ENCODE results near the gene B3GAT2. TPM values are rescaled to one million over a fixed set of nuclear protein-coding genes. Genes with fewer than 3 reads are reported as not detected.
A peak's percentile ranks its signal among the peaks of the same experiment; 100 is the strongest.

B3GAT2 gene, protein sequence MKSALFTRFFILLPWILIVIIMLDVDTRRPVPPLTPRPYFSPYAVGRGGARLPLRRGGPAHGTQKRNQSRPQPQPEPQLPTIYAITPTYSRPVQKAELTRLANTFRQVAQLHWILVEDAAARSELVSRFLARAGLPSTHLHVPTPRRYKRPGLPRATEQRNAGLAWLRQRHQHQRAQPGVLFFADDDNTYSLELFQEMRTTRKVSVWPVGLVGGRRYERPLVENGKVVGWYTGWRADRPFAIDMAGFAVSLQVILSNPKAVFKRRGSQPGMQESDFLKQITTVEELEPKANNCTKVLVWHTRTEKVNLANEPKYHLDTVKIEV
- total RNA-seq (2014; rRNA removed) (not detected in 2 replicates), Bru-seq, nascent RNA (percentile 2 among the genes with signal in this experiment), BruChase-seq, experiment 1, labeled RNA remaining after a 6-hour chase (not detected), BruChase-seq, experiment 2, labeled RNA remaining after a 2-hour chase (percentile 1 among the genes with signal in this experiment)
- long read RNA-seq, partial matches to known transcripts: 0 of 1 reads
- long read RNA-seq, other reads (novel, unspliced or antisense): 1 of 1 reads

DNA sequence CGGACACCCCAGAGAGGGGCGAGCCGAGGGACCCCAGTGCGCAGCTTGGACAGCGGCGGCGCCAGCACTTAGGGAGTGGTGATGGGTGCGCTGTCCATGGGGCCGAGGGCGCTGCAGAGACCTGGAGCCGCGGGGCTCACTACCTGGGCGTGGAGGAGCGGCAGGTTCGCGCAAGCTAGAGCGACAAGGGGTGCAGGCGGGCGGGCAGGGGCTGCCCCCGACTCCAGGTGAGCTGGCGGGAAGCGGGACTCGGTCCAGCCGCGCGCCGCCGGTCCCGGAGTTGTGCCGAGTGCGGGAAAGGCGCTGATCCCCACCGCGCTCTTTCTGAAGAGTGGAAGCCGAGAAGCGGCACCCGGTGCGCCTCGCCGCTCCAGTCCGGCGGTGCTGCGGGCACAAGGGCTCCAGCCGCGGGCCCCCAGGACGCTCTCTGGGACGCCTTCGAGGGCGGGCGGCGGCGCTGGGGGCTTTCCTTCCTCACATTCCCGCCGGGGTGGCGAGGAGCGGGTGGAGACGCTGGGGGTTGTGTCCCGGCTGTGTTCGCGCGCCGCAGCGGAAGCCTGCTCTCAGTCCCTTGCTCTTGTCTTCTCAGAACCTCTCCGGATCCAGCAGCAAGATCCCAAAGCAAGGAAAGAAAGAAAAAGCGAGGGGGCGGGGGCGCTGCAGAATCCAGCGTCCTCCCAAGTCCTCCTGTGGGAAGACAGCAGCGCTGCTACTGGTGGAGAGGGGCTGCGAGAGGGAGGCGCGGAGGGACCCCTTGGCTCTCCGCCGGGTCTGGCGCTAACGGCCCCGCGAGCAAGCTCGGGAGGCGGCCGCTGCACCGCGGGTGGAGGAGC lies at the start of gene B3GAT2:
Gene B3GAT2 (minus strand): TSS at position 610 of the 833 bp plus-strand sequence. CDS start 631 bp downstream, outside the sequence.
- H3K4me3 ChIP-seq (ENCODE audit: low read length): peak within 1 kb of the TSS; percentile 62
- BruUV-seq (replicated peaks): no TSS peak
- H3K4me1 ChIP-seq (ENCODE audit: insufficient read depth, low read length): peaks cover 3% of the 10 kb centered on the region; the same call in 1 of the 2 replicates
- no peaks in the 10 kb centered on the region for H3K79me2 ChIP-seq (ENCODE audit: low read length)
- TF ChIP-seq EZH2phosphoT487 (IDR thresholded peaks at IDR 0.05; ENCODE audit: borderline replicate concordance, low read length) (no peak), EZH2 (IDR thresholded peaks at IDR 0.05; ENCODE audit: low read length, unreplicated experiment) (peak; percentile 41), CTCF (conservative IDR thresholded peaks at IDR 0.05; ENCODE audit: low read depth, low read length) (no peak)
- peak within 1 kb of the TSS; percentile 92 for H3K4me2 ChIP-seq (ENCODE audit: low read length)
- intact Hi-C loops (cut with micrococcal nuclease): loop anchor here (2.0 kb wide), 1 partner anchor 250 kb away; no protein-coding TSS in a partner anchor
- no peaks in the 10 kb centered on the region for H4K20me1 ChIP-seq (ENCODE audit: low read length)
- ATAC-seq: peak; percentile 43
- H3K9ac ChIP-seq (ENCODE audit: low read length): no peak within 1 kb of the TSS
- no peaks in the 10 kb centered on the region for H3F3A ChIP-seq (ENCODE audit: low read length, unreplicated experiment)
- no peaks in the 10 kb centered on the region for H3K9me2 ChIP-seq (replicated peaks; ENCODE audit: low read length)
- ChIA-PET CTCF (interaction anchor here (1.1 kb wide), 1 partner anchor 736 kb away, joined by 4 read pairs; no protein-coding TSS in a partner anchor), POLR2A (ENCODE audit: unreplicated experiment) (no interaction called here)
- peak within 1 kb of the TSS; percentile 53; the same call in 1 of the 2 replicates for H2AFZ ChIP-seq (ENCODE audit: low read length)
- no peak for DNase-seq
- H3K27me3 ChIP-seq (ENCODE audit: low read length): peaks cover 52% of the 10 kb centered on the region
- no peaks in the 10 kb centered on the region for H3K36me3 ChIP-seq (ENCODE audit: low read depth, low read length)
- H3K9me3 ChIP-seq (ENCODE audit: low read length): no peaks in the 10 kb centered on the region
- H3K27ac ChIP-seq (ENCODE audit: low read length): no peak within 1 kb of the TSS

GRCh38 chr6:70998148-70998547 lies 41.3 kb upstream of the B3GAT2 start:
- no peak overlapping the region for H3K4me3 ChIP-seq (ENCODE audit: low read length)
- no peak overlapping the region for H3K9ac ChIP-seq (ENCODE audit: low read length)
- no peaks in the 10 kb centered on the region for H3F3A ChIP-seq (ENCODE audit: low read length, unreplicated experiment)
- POLR2A ChIA-PET (ENCODE audit: unreplicated experiment): no interaction called here
- no peaks in the 10 kb centered on the region for H3K9me3 ChIP-seq (ENCODE audit: low read length)
- H3K27ac ChIP-seq (ENCODE audit: low read length): no peak overlapping the region
- no TSS peak for BruUV-seq (replicated peaks)
- CTCF ChIA-PET: no interaction called here
- TF ChIP-seq EZH2 (IDR thresholded peaks at IDR 0.05; ENCODE audit: low read length, unreplicated experiment) (no peak), EZH2phosphoT487 (IDR thresholded peaks at IDR 0.05; ENCODE audit: borderline replicate concordance, low read length) (no peak), CTCF (conservative IDR thresholded peaks at IDR 0.05; ENCODE audit: low read depth, low read length) (no peak)
- H2AFZ ChIP-seq (ENCODE audit: low read length): no peak overlapping the region
- no peaks in the 10 kb centered on the region for H3K36me3 ChIP-seq (ENCODE audit: low read depth, low read length)
- H4K20me1 ChIP-seq (ENCODE audit: low read length): no peaks in the 10 kb centered on the region
- no peaks in the 10 kb centered on the region for H3K79me2 ChIP-seq (ENCODE audit: low read length)
- intact Hi-C loops (cut with micrococcal nuclease): no loop called here
- no peak for DNase-seq
- H3K4me2 ChIP-seq (ENCODE audit: low read length): no peak overlapping the region
- ATAC-seq: no peak
- H3K9me2 ChIP-seq (replicated peaks; ENCODE audit: low read length): no peaks in the 10 kb centered on the region
- H3K4me1 ChIP-seq (ENCODE audit: insufficient read depth, low read length): no peaks in the 10 kb centered on the region
- H3K27me3 ChIP-seq (ENCODE audit: low read length): no peaks in the 10 kb centered on the region
